ENCODE data around the gene PLIN1.

DNA sequence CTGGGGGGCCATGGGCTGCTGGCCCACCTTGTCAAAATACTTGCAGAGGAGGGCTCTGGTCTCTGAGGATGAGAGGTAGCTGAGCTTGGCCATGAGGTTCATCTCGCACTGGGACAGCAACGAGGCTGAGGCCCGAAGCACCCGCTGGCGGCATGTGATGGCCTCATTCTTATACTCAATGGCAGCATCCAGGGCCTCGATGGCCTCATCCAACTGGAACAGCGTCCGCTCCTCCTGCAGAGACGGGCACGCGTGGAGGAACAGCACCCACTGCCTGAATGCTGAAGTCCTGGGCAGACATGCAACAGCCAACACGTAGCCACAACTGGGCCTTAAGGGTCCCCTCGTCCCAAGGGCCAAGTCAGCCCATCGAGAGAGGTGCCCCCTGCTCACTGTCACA lies 48.9 kb downstream of the PLIN1 start:
- TF ChIP-seq EZH2 (IDR thresholded peaks at IDR 0.05; ENCODE audit: borderline replicate concordance, insufficient read depth, low read depth, low read length, poor library complexity, severe bottlenecking) (no peak), CTCF (IDR thresholded peaks at IDR 0.05) (no peak)
